Liver (tissue), 9 donors: Measurements from ENCODE around the gene GMDS. TPM values are rescaled to one million over a fixed set of nuclear protein-coding genes. Genes with fewer than 3 reads are reported as not detected.

Experiments used
- DNase-seq: peaks from one replicate; pipeline ENCODE4 v3.0.0-alpha.2; 2017; ENCODE audit warnings: low spot score
- H3K27ac ChIP-seq, 2 donors: one replicate each; pipeline ENCODE4 v1.7.0; 2013; ENCODE audit warnings: inconsistent platforms in 2 of 2, low read length in 2 of 2, control low read depth in 1 of 2, low read depth in 1 of 2, mild to moderate bottlenecking in 1 of 2
- H3K27me3 ChIP-seq, 4 donors: one replicate each; pipeline versions ENCODE4 v1.6.1 to v1.7.0; 2013; ENCODE audit warnings: low read length in 3 of 4, inconsistent platforms in 1 of 4, mild to moderate bottlenecking in 1 of 4, moderate library complexity in 1 of 4; ENCODE audit not compliant: control insufficient read depth in 4 of 4, insufficient read depth in 4 of 4
- H3K36me3 ChIP-seq, 4 donors: one replicate each; pipeline versions ENCODE4 v1.6.1 to v1.7.0; 2013; ENCODE audit warnings: low read length in 3 of 4, mild to moderate bottlenecking in 3 of 4, low read depth in 1 of 4, moderate library complexity in 1 of 4; ENCODE audit not compliant: control insufficient read depth in 4 of 4, insufficient read depth in 3 of 4
- H3K4me1 ChIP-seq, 4 donors: one replicate each; pipeline versions ENCODE4 v1.6.1 to v1.7.0; 2013; ENCODE audit warnings: low read length in 3 of 4, mild to moderate bottlenecking in 3 of 4, moderate library complexity in 1 of 4; ENCODE audit not compliant: control insufficient read depth in 4 of 4, insufficient read depth in 4 of 4
- H3K4me3 ChIP-seq, 3 donors: one replicate each; pipeline versions ENCODE4 v1.6.1 to v1.7.0; 2013; ENCODE audit warnings: low read length in 3 of 3, control low read depth in 1 of 3, low read depth in 1 of 3, mild to moderate bottlenecking in 1 of 3
- H3K9ac ChIP-seq, 2 donors: one replicate each; pipeline ENCODE4 v1.7.0; 2013; ENCODE audit warnings: low read length in 2 of 2, mild to moderate bottlenecking in 2 of 2, moderate library complexity in 2 of 2, control low read depth in 1 of 2, low read depth in 1 of 2
- H3K9me3 ChIP-seq, 4 donors: one replicate each; pipeline versions ENCODE4 v1.6.1 to v1.7.0; 2013; ENCODE audit warnings: low read length in 3 of 4; ENCODE audit not compliant: control insufficient read depth in 4 of 4
- ATF3 ChIP-seq: IDR thresholded peaks from 2 replicates; pipeline ENCODE4 v1.6.1; 2016; ENCODE audit warnings: antibody characterized with exemption
- CTCF ChIP-seq: fragments of 150-350 bp; IDR thresholded peaks from 2 replicates; pipeline ENCODE4 v1.5.1; 2017; ENCODE audit warnings: improper control_type of control experiment, low read depth, low read length; ENCODE audit not compliant: missing input control
- EGR1 ChIP-seq, 2 donors: IDR thresholded peaks; 2 replicates each; pipeline ENCODE4 v1.6.1; 2016 to 2018; ENCODE audit warnings: antibody characterized with exemption in 2 of 2, low read depth in 2 of 2
- FOXA2 ChIP-seq: IDR thresholded peaks from 2 replicates; pipeline ENCODE4 v1.6.1; 2016; ENCODE audit warnings: antibody characterized with exemption
- HNF4G ChIP-seq: IDR thresholded peaks from 2 replicates; pipeline ENCODE4 v1.6.1; 2016; ENCODE audit warnings: antibody characterized with exemption
- JUND ChIP-seq, 2 donors: IDR thresholded peaks; 2 replicates each; pipeline ENCODE4 v1.6.1; 2016; ENCODE audit warnings: antibody characterized with exemption in 2 of 2
- MAX ChIP-seq: IDR thresholded peaks from 2 replicates; pipeline ENCODE4 v1.6.1; 2016; ENCODE audit warnings: antibody characterized with exemption
- RAD21 ChIP-seq, 2 donors: IDR thresholded peaks; 2 replicates each; pipeline ENCODE4 v1.6.1; 2016; ENCODE audit warnings: antibody characterized with exemption in 2 of 2, mild to moderate bottlenecking in 2 of 2
- REST ChIP-seq: IDR thresholded peaks from 2 replicates; pipeline ENCODE4 v1.6.1; 2016; ENCODE audit warnings: antibody characterized with exemption, mild to moderate bottlenecking
- RXRA ChIP-seq, 2 donors: IDR thresholded peaks; 2 replicates each; pipeline ENCODE4 v1.6.1; 2017 to 2018; ENCODE audit warnings: antibody characterized with exemption in 2 of 2, mild to moderate bottlenecking in 1 of 2
- SP1 ChIP-seq: IDR thresholded peaks from 2 replicates; pipeline ENCODE4 v1.6.1; 2018; ENCODE audit warnings: antibody characterized with exemption, mild to moderate bottlenecking
- TAF1 ChIP-seq: conservative IDR thresholded peaks from 2 replicates; pipeline ENCODE4 v1.6.1; 2016; ENCODE audit warnings: antibody characterized with exemption, mild to moderate bottlenecking
- WGBS: extraction: QIAGEN DNeasy Blood & Tissue Kit; methylation state at CpG from one replicate; pipeline ENCODE4 v1.1.7; 2013; 5-methylcytosine and 5-hydroxymethylcytosine counted together
- polyA plus RNA-seq, 2 donors: library from polyadenylated mRNA; stranded (reverse) in 1 of 2; unstranded in 1 of 2; fragments of 200-250 nt in 1 of 2; fragments of >200 nt in 1 of 2; fragmentation: Nextera tagmentation in 1 of 2; extraction: Ambion mirVana in 1 of 2; gene quantifications; one replicate each; pipeline versions ENCODE4 v1.2.1 to v1.2.3, GENCODE V29; 2013 to 2015
- total RNA-seq, 2 donors: library from RNA; depleted of rRNA; stranded (reverse); fragments of >200 nt; gene quantifications; one replicate each; pipeline ENCODE4 v1.2.3, GENCODE V29; 2014
- donor health status: healthy.
- donor health status: healthy.
- donor health status: healthy.
- donor health status: healthy.
- donor health status: healthy.

Gene GMDS
- total and polyA plus RNA-seq, 4 donors, result 3.5 to 15.6 (median 13.0) TPM

- Histone ChIP-seq H3K9me3 (no peaks in the 10 kb centered on the region), H3K27me3 (no peaks in the 10 kb centered on the region), H3K36me3 (no peaks in the 10 kb centered on the region), H3K4me3 (no peak overlapping the region), H3K27ac (no peak overlapping the region), H3K9ac (no peak overlapping the region), H3K4me1 (peaks cover 0 to 11% (median 5%) of the 10 kb centered on the region in 4 donors)
- no peak for DNase-seq
- 73% methylated on average over 3 of the region's 3 CpGs for WGBS
- TF ChIP-seq ATF3 (no peak), RXRA (IDR thresholded peaks at IDR 0.05) (no peak), RAD21 (IDR thresholded peaks at IDR 0.05) (no peak), CTCF (no peak), JUND (IDR thresholded peaks at IDR 0.05) (no peak), FOXA2 (no peak), TAF1 (no peak), SP1 (no peak), HNF4G (no peak), MAX (no peak), REST (no peak)
Observed at GRCh38 chr6:1841136-1841535, 404.3 kb downstream of the GMDS start.

- Histone ChIP-seq H3K36me3 (no peaks in the 10 kb centered on the region), H3K4me1 (peaks cover 0 to 11% (median 5%) of the 10 kb centered on the region in 4 donors), H3K9ac (no peak overlapping the region), H3K4me3 (no peak overlapping the region), H3K27me3 (no peaks in the 10 kb centered on the region), H3K9me3 (no peaks in the 10 kb centered on the region), H3K27ac (no peak overlapping the region)
- no peak for TF ChIP-seq REST
- no peak for TF ChIP-seq JUND (IDR thresholded peaks at IDR 0.05)
- TF ChIP-seq EGR1 (IDR thresholded peaks at IDR 0.05; ENCODE audit: low read depth in 2 of 2), result no peak
- no peak for TF ChIP-seq CTCF
- no peak for TF ChIP-seq RAD21 (IDR thresholded peaks at IDR 0.05)
- 91% methylated on average over 13 of the region's 13 CpGs for WGBS
- no peak for DNase-seq
Observed at GRCh38 chr6:1840491-1841121, 404.8 kb downstream of the GMDS start.
